ENCODE results near the gene KLHL29.

Gene KLHL29

DNA sequence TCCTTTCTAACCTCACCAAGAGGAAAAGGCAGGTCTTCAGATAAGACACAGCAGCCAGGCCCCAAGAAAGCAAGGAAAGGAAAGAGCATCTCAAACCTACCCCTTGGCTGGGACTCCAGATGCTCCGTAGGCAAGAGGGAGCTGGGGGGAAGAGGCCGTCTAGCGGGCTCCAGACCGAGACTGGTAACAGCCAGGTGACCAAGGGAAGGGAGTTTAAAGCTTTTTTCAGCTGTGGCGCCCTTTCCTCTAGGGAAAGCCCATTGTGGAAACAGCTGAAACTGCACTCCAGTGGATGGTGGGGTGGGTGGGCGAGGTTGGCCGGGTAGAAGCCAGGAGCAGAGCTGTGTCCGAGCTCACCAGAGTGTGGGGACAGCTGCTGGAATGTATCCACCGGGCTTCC, 180.4 kb downstream of the KLHL29 start:
- FAIRE-seq (no peak), DNase-seq (ENCODE audit: insufficient read length, low spot score) (no peak)
- TF ChIP-seq, protein P1, sequence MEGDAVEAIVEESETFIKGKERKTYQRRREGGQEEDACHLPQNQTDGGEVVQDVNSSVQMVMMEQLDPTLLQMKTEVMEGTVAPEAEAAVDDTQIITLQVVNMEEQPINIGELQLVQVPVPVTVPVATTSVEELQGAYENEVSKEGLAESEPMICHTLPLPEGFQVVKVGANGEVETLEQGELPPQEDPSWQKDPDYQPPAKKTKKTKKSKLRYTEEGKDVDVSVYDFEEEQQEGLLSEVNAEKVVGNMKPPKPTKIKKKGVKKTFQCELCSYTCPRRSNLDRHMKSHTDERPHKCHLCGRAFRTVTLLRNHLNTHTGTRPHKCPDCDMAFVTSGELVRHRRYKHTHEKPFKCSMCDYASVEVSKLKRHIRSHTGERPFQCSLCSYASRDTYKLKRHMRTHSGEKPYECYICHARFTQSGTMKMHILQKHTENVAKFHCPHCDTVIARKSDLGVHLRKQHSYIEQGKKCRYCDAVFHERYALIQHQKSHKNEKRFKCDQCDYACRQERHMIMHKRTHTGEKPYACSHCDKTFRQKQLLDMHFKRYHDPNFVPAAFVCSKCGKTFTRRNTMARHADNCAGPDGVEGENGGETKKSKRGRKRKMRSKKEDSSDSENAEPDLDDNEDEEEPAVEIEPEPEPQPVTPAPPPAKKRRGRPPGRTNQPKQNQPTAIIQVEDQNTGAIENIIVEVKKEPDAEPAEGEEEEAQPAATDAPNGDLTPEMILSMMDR (IDR thresholded peaks at IDR 0.05; ENCODE audit: insufficient read depth, missing control alignments) = no peak

DNA sequence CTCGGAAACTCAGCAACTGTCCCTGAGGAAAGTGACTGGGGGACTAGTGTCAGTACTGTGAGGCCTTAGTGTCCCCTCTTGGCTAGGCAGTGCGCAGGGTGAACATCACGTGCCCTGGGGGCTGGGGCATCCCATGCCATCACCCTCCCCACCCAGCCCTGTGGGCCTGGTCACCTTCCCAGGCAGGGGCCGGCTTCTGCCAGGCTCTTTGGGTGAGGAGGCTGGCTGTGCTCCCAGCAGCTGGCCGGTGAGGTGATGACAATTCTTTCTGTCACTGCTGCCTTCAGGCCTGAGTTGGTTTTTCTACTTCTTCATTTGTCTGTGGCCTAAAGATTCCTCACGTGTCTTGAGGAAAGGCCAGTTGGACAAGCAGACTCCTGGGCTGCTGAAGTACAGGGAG, 180.8 kb downstream of the KLHL29 start:
- DNase-seq (ENCODE audit: insufficient read length, low spot score) (no peak), FAIRE-seq (no peak)
- TF ChIP-seq, protein P1 (IDR thresholded peaks at IDR 0.05; ENCODE audit: insufficient read depth, missing control alignments) = no peak

DNA sequence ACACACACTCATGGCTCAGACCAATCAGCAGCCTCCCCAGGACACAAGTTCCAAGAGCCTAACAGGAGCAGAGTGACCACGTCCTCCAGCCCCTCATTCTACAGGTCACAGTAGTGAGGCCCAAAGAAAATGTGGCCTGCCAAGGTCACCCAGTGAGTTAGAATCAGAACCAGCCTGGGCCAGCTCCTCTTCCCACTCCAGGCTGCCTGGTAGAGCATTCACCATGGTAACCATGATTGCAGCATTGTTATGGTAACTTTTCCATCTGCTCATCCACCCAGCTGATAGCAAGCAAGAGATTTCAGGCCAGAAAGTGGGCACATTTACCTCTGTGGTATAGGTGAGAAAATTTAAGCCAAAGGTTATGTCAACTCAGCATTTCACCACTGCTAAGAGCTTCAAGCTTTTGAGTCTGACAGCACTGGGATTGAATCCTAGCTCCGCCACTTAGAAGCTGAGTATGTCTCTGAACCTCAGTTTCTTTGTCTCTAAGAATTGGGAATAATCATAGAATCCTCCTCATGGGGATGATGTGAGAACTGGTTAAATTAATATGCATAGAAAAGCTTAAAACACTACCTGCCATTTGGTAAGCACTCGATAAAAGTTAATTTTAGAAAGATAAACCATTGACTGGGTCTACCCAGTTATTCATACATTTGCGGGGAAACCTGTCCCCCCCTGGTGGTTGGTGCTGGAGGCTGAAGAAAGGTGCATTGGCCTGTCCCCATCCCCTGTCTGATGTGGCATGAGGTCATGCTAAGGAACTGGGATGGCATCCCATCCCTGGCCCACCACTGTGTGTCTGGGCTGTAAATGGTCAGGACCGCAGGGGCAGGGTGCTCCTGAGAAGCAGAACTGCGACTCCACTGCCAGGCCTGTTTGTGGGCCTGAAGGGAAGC, 181.5 kb downstream of the KLHL29 start:
- peak; percentile 64 for DNase-seq (ENCODE audit: insufficient read length, low spot score)
- FAIRE-seq = no peak
- TF ChIP-seq, protein P1 (IDR thresholded peaks at IDR 0.05; ENCODE audit: insufficient read depth, missing control alignments) = peak; percentile 27

DNA sequence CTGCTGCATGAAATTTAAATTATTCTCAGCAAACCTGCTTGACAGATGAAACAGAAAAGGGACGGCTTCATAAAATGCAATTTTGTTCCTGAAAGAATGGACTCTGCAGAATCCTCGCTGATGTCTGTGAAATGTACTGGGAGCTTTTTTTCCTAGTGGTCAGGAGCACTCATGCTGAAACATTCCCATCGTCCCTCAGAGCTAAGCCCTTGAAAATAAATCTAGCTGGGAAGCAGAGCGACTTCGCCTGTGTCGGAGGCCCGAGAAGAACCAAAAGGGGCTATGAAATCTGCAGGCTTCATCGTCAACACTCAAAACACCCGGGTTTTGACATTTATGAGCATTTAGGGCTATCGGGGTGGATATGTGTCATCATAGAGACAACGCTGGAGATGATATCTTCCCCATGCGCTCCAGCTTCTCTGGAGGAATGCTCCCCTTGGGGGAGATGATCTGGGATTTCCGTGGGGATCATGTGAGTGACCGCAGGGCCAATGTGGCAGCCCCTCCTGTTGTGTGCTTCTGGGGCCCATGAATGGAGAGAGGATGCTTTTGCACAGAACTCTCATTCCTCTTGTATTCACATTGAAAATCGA, 182.3 kb downstream of the KLHL29 start:
- TF ChIP-seq, protein P1 (IDR thresholded peaks at IDR 0.05; ENCODE audit: insufficient read depth, missing control alignments) = no peak
- FAIRE-seq = no peak
- DNase-seq (ENCODE audit: insufficient read length, low spot score) = no peak

DNA sequence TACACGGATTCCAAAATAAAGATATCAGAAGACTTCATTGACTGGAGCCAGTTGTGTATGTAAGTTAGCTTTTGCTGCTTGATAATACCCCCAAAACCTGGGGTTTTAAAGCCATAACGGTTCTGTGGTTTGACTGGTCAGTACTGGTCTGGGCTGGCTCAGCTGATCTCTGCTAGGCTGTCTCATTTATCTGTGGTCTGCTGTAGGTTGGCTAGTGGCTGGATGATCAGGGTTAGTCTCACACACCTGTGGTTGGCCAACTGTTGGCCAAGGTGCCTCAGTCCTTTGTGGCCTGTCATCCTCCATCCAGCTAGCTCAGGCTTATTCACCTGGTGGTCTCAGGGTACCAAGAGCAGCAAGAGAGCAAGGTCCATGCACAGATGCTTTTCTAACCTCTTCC, 183.2 kb downstream of the KLHL29 start:
- TF ChIP-seq, protein P1 (IDR thresholded peaks at IDR 0.05; ENCODE audit: insufficient read depth, missing control alignments) = no peak
- DNase-seq (ENCODE audit: insufficient read length, low spot score) = no peak
- FAIRE-seq = no peak

DNA sequence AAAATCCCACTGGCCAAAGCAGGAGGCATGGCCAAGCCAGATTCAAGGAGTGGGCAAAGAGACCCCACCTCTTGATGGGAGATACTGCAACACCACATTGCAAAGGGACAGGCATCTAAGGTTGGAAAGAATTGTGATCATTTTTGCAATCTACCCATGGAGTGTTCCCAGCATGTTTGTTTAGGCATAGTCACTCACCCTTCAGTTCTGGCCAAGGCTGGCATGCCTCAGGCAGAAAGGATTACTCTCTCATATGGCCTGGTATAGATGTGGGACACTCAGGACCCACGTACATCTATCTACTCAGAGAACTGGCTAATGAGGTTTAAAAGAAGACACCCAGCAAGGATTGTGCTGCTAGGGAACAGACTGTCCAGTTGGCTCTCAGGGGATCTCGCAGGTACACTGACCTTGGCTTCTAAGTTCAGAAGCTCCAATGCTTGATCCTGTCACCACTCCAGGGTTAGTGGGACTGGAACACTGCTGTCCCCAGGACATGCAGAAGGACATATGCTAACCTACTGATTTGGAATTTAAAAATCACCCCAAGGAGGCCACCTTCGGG, 183.7 kb downstream of the KLHL29 start:
- FAIRE-seq (no peak), DNase-seq (ENCODE audit: insufficient read length, low spot score) (no peak)
- TF ChIP-seq, protein P1 (IDR thresholded peaks at IDR 0.05; ENCODE audit: insufficient read depth, missing control alignments) = no peak

All from D721Med (cell line).